ENCODE data around the gene GRIK4. TPM values are rescaled to one million over a fixed set of nuclear protein-coding genes. Genes with fewer than 3 reads are reported as not detected.
A peak's percentile ranks its signal among the peaks of the same experiment; 100 is the strongest.

Gene GRIK4
- total RNA-seq, 1 donor from 2014 or later, result 0.36 TPM

DNA sequence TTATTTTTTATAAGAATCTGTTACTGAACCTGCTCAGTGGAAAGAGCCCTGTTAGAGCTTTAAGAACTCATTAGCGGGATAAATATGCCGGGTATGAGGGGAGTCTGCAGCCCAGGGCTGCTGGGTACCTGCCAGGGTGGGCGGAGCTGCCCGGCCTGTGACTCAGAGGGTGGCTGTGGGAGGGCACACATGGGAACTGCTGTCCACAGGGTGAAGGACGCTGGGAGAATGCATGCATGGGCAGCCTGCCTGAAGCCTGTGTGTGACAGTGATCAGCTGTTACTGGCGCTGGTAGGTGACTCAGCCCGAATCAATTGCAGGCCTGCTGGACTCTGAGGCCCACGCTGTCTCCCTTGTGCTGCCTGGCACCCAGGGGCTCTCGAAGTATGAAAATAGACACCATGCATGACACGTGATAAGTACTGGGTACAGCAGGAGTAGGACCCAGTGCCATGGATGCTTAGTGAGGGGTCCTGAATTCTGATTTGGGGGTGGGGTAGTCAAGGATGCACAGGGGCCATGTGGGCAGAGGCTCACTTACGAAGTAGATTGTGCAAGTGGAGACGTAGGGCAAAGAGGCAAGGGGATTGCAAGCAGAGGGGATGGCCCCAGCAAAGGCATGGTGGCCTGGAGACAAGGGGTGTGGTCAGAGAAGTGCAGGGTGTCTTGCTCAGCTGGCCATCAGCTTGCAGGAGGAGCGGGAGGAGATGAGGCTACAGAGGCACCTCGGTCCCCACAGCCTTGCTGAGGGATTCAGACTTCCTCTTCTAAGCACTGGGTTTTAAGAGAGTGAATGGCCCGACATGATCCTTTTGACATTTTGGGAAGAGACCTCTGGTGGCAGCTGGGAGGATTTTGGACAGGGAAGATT lies 36.5 kb downstream of the GRIK4 start:
- no peak for TF ChIP-seq EZH2 (IDR thresholded peaks at IDR 0.05)
- TF ChIP-seq, protein P1, sequence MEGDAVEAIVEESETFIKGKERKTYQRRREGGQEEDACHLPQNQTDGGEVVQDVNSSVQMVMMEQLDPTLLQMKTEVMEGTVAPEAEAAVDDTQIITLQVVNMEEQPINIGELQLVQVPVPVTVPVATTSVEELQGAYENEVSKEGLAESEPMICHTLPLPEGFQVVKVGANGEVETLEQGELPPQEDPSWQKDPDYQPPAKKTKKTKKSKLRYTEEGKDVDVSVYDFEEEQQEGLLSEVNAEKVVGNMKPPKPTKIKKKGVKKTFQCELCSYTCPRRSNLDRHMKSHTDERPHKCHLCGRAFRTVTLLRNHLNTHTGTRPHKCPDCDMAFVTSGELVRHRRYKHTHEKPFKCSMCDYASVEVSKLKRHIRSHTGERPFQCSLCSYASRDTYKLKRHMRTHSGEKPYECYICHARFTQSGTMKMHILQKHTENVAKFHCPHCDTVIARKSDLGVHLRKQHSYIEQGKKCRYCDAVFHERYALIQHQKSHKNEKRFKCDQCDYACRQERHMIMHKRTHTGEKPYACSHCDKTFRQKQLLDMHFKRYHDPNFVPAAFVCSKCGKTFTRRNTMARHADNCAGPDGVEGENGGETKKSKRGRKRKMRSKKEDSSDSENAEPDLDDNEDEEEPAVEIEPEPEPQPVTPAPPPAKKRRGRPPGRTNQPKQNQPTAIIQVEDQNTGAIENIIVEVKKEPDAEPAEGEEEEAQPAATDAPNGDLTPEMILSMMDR (IDR thresholded peaks at IDR 0.05), result peak; percentile 43
- Mint-ChIP-seq H3K27me3 (ENCODE audit: insufficient read depth, low read depth) (peaks cover 12% of the 10 kb centered on the region), H3K4me3 (no peak overlapping the region), H3K36me3 (no peaks in the 10 kb centered on the region), H3K9me3 (no peaks in the 10 kb centered on the region), H3K27ac (peak overlapping the region; percentile 28), H3K4me1 (peaks cover 48% of the 10 kb centered on the region)
- no peaks in the 10 kb centered on the region for H3K27me3 ChIP-seq
- peaks cover 4% of the 10 kb centered on the region for H3K4me1 ChIP-seq
- no peaks in the 10 kb centered on the region for H3K79me2 ChIP-seq (ENCODE audit: low read depth)
- H3F3A ChIP-seq (ENCODE audit: low read depth), result no peaks in the 10 kb centered on the region
- H3K9ac ChIP-seq, result no peak overlapping the region
- H3K4me2 ChIP-seq, result no peak overlapping the region
- H3K27ac ChIP-seq, result no peak overlapping the region
- no peaks in the 10 kb centered on the region for H3K36me3 ChIP-seq
- no peak overlapping the region for H3K4me3 ChIP-seq
- no peaks in the 10 kb centered on the region for H4K20me1 ChIP-seq (ENCODE audit: low read depth)
- H3K9me3 ChIP-seq (ENCODE audit: low read depth), result no peaks in the 10 kb centered on the region
- peak; percentile 53 for DNase-seq (ENCODE audit: low spot score)
- H2AFZ ChIP-seq (replicated peaks), result no peak overlapping the region

DNA sequence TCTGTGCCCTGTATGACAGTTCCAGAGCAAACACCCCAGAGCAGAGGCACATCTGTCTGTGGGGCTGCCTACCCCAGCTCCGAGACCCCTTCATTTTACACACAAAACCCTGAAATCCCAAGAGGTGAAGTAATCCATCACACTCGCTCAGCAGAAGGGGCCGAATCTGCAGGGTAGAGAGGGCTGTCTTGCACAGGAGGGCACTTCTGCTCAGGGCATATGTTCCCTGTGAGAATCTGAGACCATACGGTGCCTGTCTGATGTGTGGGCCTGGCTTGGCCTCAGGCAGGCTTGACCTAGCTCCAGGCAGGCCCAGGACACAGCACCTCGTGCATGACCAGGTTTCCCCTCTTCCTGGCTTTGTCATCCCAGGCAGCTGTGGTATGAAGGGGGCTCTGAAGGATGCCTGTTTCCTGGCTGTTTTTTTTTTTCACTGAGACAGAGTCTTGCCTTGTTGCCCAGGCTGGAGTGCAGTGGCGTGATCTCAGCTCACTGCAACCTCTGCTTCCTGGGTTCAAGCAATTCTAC lies 37.2 kb downstream of the GRIK4 start:
- Histone ChIP-seq H3K27ac (no peak overlapping the region), H3K4me1 (peaks cover 4% of the 10 kb centered on the region), H4K20me1 (ENCODE audit: low read depth) (no peaks in the 10 kb centered on the region), H3K27me3 (no peaks in the 10 kb centered on the region), H3K9me3 (ENCODE audit: low read depth) (no peaks in the 10 kb centered on the region), H3K79me2 (ENCODE audit: low read depth) (no peaks in the 10 kb centered on the region), H2AFZ (replicated peaks) (no peak overlapping the region), H3F3A (ENCODE audit: low read depth) (no peaks in the 10 kb centered on the region), H3K4me2 (no peak overlapping the region), H3K4me3 (no peak overlapping the region), H3K9ac (no peak overlapping the region), H3K36me3 (no peaks in the 10 kb centered on the region)
- TF ChIP-seq EZH2phosphoT487 (IDR thresholded peaks at IDR 0.05) (no peak), EZH2 (IDR thresholded peaks at IDR 0.05) (no peak)
- TF ChIP-seq, protein P1 (IDR thresholded peaks at IDR 0.05), result no peak
- Mint-ChIP-seq H3K4me1 (peaks cover 55% of the 10 kb centered on the region), H3K27ac (no peak overlapping the region), H3K27me3 (ENCODE audit: insufficient read depth, low read depth) (peaks cover 12% of the 10 kb centered on the region), H3K4me3 (no peak overlapping the region), H3K36me3 (no peaks in the 10 kb centered on the region), H3K9me3 (no peaks in the 10 kb centered on the region)
- DNase-seq (ENCODE audit: low spot score), result no peak

DNA sequence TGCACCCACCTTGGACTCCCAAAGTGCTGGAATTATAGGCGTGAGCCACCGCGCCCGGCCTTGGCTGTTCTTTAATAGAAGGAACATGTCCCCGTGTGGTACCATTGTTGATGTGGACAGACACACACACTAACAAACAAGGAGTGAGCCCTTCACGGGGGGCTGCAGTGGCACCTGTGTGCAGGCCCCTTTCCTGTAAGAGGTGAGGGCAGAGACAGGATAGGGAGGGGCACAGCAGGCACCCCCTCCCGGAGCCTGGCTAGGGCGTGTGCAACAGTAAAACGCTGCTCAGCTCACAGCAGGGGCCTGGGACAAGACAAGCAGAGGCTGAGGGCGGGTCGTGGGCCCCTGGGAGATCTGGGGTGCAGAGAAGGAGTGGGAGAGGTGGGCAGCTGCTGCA lies 37.8 kb downstream of the GRIK4 start:
- H3K27me3 ChIP-seq, result no peaks in the 10 kb centered on the region
- TF ChIP-seq, protein P1 (IDR thresholded peaks at IDR 0.05), result no peak
- TF ChIP-seq EZH2phosphoT487 (IDR thresholded peaks at IDR 0.05), result no peak
- TF ChIP-seq EZH2 (IDR thresholded peaks at IDR 0.05), result no peak
- no peak overlapping the region for H3K9ac ChIP-seq
- H4K20me1 ChIP-seq (ENCODE audit: low read depth), result no peaks in the 10 kb centered on the region
- H3K4me1 ChIP-seq, result peaks cover 4% of the 10 kb centered on the region
- H3K9me3 ChIP-seq (ENCODE audit: low read depth), result no peaks in the 10 kb centered on the region
- no peaks in the 10 kb centered on the region for H3K9me3 Mint-ChIP-seq
- H2AFZ ChIP-seq (replicated peaks), result no peak overlapping the region
- H3K36me3 ChIP-seq, result no peaks in the 10 kb centered on the region
- H3K4me3 Mint-ChIP-seq, result no peak overlapping the region
- H3K4me2 ChIP-seq, result no peak overlapping the region
- DNase-seq (ENCODE audit: low spot score), result no peak
- H3K4me3 ChIP-seq, result no peak overlapping the region
- H3K27ac ChIP-seq, result no peak overlapping the region
- no peak overlapping the region for H3K27ac Mint-ChIP-seq
- H3F3A ChIP-seq (ENCODE audit: low read depth), result no peaks in the 10 kb centered on the region
- peaks cover 11% of the 10 kb centered on the region for H3K27me3 Mint-ChIP-seq (ENCODE audit: insufficient read depth, low read depth)
- H3K4me1 Mint-ChIP-seq, result peaks cover 56% of the 10 kb centered on the region
- H3K79me2 ChIP-seq (ENCODE audit: low read depth), result no peaks in the 10 kb centered on the region
- no peaks in the 10 kb centered on the region for H3K36me3 Mint-ChIP-seq
